ENCODE results near the gene DVL1. TPM values are rescaled to one million over a fixed set of nuclear protein-coding genes. Genes with fewer than 3 reads are reported as not detected.

Gene DVL1
- total and polyA plus RNA-seq, 5 experiments from 2014 or later: 0.99 to 53.3 (median 2.0) TPM

DNA sequence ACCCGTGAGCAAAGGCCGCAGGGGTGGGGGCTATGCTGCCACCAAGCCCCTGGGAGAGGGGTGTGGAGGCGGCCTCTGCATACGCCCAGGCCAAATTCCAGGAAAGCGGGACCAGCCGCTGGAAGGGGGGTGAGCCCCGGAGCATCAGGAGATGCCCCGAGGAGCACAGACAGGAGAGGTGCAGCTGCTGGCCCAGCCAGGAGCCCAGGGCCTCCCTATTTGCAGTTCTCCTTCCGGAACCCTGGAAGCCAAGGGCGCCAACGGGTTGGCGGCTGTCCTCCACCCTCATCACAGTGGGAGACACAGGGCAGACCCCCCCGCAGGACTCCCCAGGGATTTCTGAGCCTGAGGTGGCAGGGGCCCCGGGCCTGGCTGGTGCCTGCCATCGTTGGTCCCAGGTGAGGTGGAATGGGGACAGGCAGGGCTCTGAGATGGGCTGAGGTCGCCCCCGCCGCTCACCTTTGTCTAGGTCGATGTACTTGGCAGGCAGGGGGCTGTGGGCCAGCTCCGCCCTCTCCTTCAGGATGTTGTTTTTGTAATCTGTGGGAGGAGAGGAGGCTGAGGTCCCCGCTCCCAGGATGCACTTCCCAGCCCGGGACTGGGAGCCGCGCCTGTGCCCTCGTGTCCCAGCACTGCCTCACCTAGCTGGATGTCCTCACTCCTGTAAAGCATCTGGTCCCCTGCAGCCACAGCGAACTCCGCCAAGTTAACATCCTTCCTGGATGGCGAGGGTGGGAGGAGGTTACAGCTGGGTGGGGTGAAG is 4.4 kb upstream of the DVL1 start:
- POLR2A ChIA-PET: interaction anchor here (1.0 to 7.4 kb wide), 4 partner anchors 12 to 54 kb away, joined by 3 to 105 read pairs (median 6); partner anchors contain the start of gene AURKAIP1
- H3K36me3 Mint-ChIP-seq: no peaks in the 10 kb centered on the region
- H3K4me1 Mint-ChIP-seq: peaks cover 11 to 34% (median 28%) of the 10 kb centered on the region in 4 donors
- H3K27me3 Mint-ChIP-seq: peaks cover 0 to 13% (median 0%) of the 10 kb centered on the region in 5 donors
- no peak for ATAC-seq
- H3K27ac Mint-ChIP-seq: peak overlapping the region in 4 of 10 donors; percentile 32 to 86 (median 66)
- peak overlapping the region in 9 of 10 donors; percentile 29 to 83 (median 60) for H3K4me3 Mint-ChIP-seq
- no peaks in the 10 kb centered on the region for H3K9me3 Mint-ChIP-seq
- DNase-seq: peak in 1 of 10 donors; percentile 27

DNA sequence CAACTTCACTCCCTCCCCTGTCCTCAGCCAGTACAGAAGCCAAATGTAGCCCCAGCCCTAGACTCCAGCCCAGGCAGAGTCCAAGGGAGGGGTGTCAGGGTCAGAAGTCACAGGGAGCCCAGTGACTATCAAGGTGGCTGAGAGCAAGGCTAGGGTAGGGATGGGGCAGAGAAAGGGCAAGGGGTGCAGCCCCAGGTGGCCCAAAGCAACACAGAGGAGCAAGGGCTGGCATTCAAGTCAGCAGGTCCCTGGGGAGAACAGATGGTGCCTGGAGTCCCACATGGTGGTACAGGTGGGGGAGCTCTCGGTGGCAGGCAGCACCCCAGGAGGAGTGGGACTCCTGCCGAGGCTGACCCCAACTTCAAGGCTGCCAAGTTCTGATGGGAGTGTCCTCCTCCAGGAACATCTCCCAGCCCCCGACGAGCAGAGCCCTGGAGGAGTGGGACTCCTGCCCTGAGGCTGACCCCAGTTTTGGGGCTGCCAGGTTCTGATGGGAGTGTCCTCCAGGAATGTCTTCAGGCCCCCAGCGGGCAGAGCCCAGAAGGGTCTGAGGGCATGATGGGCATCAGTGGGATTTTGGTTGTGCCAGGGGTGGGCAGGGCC is 3.7 kb upstream of the DVL1 start:
- Mint-ChIP-seq H3K4me1 (peaks cover 11 to 31% (median 25%) of the 10 kb centered on the region in 4 donors), H3K9me3 (no peaks in the 10 kb centered on the region), H3K36me3 (no peaks in the 10 kb centered on the region), H3K27ac (peak overlapping the region in 9 of 10 donors; percentile 17 to 93 (median 66)), H3K27me3 (peaks cover 0 to 13% (median 0%) of the 10 kb centered on the region in 5 donors), H3K4me3 (peak overlapping the region; percentile 25 to 85 (median 70))
- DNase-seq (no peak), ATAC-seq (no peak)
- POLR2A ChIA-PET: interaction anchor here (0.6 to 7.4 kb wide), 3 partner anchors 19 to 339 kb away, joined by 3 to 105 read pairs (median 3); partner anchors contain the start of gene AURKAIP1

DNA sequence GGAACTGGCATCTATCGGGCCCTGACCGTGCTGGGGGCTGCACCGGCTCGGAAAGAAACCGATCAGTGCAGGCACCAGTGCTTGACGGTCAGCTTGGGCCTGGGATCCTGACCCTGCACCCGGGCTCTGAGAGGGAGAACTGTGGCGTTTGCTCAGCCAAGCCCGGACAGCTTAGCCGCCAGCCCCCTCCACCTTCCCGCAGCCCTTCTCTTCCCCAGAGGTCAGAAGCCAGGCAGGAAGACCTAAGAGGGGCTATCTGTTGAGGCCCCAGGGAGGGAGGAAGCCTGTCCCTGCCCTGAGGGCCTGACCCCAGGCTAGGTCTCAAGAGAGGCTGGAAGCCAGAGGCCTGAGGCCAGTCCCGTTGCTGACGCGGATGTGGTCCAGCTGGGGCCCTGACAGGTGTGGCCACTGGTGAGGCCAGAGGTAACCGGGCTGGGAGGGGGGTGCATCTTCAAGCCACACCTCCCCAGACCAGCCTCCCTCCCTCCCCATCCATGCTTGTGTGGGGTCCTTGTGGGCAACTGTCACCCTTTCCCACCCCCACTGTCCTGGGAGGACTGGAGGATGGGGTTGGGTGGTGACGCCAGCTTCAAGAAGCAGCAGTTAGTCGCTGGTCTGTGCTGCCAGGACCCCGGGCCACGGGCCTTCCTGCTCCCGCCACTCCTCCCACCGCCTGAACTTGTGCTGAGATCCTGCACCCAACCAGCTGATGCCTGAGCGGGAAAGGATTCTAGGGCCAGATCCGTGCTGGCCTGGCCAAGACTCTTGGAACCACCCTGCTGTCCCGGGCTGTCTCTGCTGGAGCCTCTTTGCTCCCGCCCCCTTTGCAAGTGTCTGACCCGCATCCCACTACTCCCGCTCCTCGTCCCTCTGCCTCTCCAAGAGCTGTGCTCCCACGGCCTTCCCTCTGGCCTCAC is 2.6 kb upstream of the DVL1 start:
- POLR2A ChIA-PET: interaction anchor here (0.7 to 7.4 kb wide), 3 partner anchors 20 to 338 kb away, joined by 3 to 105 read pairs (median 3); partner anchors contain the start of genes AURKAIP1 and CCNL2
- peak overlapping the region in 9 of 10 donors; percentile 35 to 93 (median 79) for H3K27ac Mint-ChIP-seq
- DNase-seq (no peak), ATAC-seq (no peak)
- H3K27me3 Mint-ChIP-seq: peaks cover 0 to 10% (median 0%) of the 10 kb centered on the region in 5 donors
- H3K4me3 Mint-ChIP-seq: peak overlapping the region; percentile 47 to 85 (median 70)
- H3K9me3 Mint-ChIP-seq: no peaks in the 10 kb centered on the region
- peaks cover 17 to 37% (median 32%) of the 10 kb centered on the region in 4 donors for H3K4me1 Mint-ChIP-seq
- no peaks in the 10 kb centered on the region for H3K36me3 Mint-ChIP-seq

DNA sequence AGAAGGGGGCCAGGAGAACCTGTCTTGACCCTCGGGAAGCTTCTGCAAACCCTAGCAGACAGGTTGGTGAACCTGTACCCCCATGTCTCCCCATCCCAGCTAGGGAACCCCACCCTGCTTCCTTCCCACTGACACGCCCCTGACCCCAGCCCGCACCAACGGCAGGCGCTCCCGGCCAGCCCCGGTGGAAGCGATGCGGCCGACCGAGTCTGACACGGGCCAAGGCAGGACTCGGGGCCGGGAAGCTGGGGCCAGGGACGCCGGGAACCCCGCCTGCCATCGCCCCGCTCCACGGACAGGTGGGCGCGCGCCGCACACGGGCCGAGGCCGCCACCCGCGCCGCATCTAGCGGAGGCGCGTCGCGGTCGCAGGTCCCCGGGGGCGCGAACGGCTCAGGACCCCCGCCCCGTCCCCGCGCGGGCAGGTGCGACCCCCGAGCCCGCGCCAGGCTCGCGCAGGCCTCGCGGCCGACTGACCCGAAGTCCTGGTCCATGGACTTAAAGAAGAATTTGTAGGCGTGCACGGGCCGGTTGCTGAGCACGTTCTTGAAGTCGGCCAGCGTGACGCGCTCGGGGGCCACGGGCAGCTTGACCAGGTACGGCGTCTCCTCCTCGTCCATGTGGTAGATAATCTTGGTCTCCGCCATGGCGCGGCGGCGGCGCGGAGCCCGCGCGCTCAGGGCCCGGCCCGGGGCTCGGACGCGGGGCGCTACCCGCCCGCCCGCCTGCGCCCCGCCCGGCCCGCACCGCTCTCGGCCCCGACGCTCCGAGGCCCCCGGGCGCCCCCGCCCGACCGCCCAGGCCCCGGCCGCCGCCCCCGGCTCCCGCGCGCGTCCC is 580 bp downstream of the DVL1 start:
- no peaks in the 10 kb centered on the region for H3K36me3 Mint-ChIP-seq
- peaks cover 18 to 36% (median 30%) of the 10 kb centered on the region in 4 donors for H3K4me1 Mint-ChIP-seq
- DNase-seq (no peak), ATAC-seq (peak; percentile 29 to 45)
- POLR2A ChIA-PET: interaction anchor here (0.6 to 3.2 kb wide), 13 partner anchors 10 to 267 kb away, joined by 3 to 19 read pairs (median 7); partner anchors contain the start of genes AURKAIP1, CCNL2, CPTP and INTS11
- H3K9me3 Mint-ChIP-seq: no peaks in the 10 kb centered on the region
- peak overlapping the region in 9 of 10 donors; percentile 9 to 90 (median 71) for H3K27ac Mint-ChIP-seq
- peaks cover 0 to 9% (median 0%) of the 10 kb centered on the region in 5 donors for H3K27me3 Mint-ChIP-seq
- H3K4me3 Mint-ChIP-seq: peak overlapping the region; percentile 55 to 88 (median 74)

DNA sequence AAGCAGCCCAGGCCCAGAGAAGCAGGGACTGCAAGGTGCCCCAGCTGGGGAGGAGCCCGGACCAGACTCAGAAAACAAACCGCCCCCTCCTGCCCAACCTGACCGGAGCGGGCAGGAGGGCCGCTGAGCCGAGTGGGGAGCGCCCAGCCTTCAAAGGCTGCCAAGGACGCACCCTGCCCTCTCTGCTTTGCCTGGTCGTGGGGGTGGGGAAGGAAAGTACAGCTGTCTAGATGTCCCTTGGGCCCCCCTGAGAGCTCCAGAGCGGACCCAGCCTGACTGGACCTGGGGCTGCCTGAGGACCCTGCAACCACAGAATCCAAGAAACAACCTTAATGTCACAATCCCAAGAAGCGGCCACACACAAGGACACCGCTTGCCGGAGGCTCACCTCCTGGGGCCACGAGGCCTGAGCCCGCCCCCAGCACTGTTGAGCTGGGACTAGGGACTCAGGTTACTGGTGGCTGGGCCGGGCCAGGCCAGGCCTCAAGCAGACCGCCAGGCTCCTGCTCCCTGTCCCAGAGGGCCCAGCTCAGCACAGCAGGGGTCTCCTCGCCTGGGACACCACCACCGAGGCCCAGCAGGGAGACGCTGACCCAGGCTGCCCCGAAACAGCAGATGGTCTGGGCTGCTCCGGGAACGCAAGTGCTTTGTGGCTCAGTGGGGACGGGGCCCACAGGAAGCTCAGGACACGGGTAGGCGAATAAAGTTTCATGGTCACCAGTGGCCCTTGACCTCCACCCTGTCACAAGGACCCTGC is 1.4 kb downstream of the DVL1 start:
- DNase-seq (no peak), ATAC-seq (no peak)
- Mint-ChIP-seq H3K9me3 (no peaks in the 10 kb centered on the region), H3K27me3 (peaks cover 0 to 6% (median 0%) of the 10 kb centered on the region in 5 donors), H3K36me3 (no peaks in the 10 kb centered on the region), H3K27ac (peak overlapping the region; percentile 9 to 90 (median 70)), H3K4me1 (peaks cover 16 to 30% (median 24%) of the 10 kb centered on the region in 4 donors), H3K4me3 (peak overlapping the region; percentile 46 to 88 (median 74))
- POLR2A ChIA-PET: interaction anchor here (0.6 to 3.2 kb wide), 15 partner anchors 10 to 267 kb away, joined by 3 to 19 read pairs (median 6); partner anchors contain the start of genes AURKAIP1, CCNL2, CPTP and INTS11

DNA sequence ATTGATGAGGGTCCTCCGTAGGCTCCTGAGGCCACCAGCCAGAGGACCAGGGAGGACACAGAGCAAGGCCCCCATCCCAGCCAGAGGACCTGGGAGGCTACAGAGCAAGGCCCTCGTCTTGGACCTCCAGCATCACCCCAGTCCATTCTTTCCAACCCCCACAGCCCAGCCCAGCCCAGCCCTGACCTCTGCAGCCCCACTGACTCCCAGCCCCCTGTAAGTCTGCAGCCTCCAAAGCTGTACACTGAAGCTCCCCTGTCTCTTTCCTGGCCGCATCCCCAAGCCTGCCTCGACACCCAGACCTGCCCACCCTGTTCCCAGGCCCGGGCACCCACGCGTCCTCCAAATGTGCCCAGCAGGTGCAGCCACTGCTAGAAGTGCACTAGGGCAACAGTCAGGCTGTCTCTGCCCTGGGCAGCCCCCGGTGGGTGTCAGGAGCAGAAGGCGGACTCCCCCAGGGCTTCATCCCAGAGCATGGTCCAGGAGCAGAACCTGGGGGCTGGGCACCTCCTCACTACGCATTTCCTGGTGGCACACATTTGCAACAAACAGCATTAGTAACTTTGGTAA is 2.1 kb downstream of the DVL1 start:
- no peaks in the 10 kb centered on the region for H3K36me3 Mint-ChIP-seq
- H3K4me3 Mint-ChIP-seq: peak overlapping the region; percentile 22 to 82 (median 70)
- ATAC-seq: no peak
- POLR2A ChIA-PET: interaction anchor here (1.0 to 3.2 kb wide), 10 partner anchors 9 to 73 kb away, joined by 3 to 19 read pairs (median 8); partner anchors contain the start of genes AURKAIP1, CCNL2, MRPL20 and MXRA8
- no peak for DNase-seq
- H3K9me3 Mint-ChIP-seq: no peaks in the 10 kb centered on the region
- peaks cover 10 to 23% (median 16%) of the 10 kb centered on the region in 4 donors for H3K4me1 Mint-ChIP-seq
- H3K27me3 Mint-ChIP-seq: no peaks in the 10 kb centered on the region
- peak overlapping the region in 7 of 10 donors; percentile 5 to 79 (median 43) for H3K27ac Mint-ChIP-seq

DNA sequence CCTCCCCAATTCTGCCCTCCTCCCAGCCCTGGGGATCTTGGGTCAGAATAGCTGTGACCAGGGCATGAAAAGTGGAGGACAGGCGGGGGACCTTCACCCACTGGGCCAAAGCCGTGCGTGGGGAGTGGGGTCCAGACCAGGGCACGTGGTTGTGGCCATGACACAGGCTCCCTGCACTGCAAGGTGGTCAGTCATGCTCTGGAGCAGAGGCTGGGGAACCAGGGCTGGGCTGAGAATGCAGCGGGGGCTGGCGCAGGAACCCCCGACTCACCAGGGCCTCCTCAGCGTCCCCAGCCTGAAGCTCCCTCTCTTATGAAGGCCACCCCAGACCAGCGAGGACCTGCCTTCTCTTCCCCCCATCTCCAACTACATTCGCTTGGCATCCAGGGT is 2.7 kb downstream of the DVL1 start:
- ATAC-seq: no peak
- Mint-ChIP-seq H3K27me3 (no peaks in the 10 kb centered on the region), H3K4me1 (peaks cover 9 to 19% (median 15%) of the 10 kb centered on the region in 4 donors), H3K4me3 (peak overlapping the region in 3 of 10 donors; percentile 10 to 79 (median 70)), H3K36me3 (no peaks in the 10 kb centered on the region), H3K27ac (peak overlapping the region in 1 of 10 donors; percentile 51), H3K9me3 (no peaks in the 10 kb centered on the region)
- POLR2A ChIA-PET: interaction anchor here (1.0 to 3.2 kb wide), 3 partner anchors 9 to 26 kb away, joined by 3 to 19 read pairs (median 4); no protein-coding TSS in a partner anchor
- DNase-seq: no peak

DNA sequence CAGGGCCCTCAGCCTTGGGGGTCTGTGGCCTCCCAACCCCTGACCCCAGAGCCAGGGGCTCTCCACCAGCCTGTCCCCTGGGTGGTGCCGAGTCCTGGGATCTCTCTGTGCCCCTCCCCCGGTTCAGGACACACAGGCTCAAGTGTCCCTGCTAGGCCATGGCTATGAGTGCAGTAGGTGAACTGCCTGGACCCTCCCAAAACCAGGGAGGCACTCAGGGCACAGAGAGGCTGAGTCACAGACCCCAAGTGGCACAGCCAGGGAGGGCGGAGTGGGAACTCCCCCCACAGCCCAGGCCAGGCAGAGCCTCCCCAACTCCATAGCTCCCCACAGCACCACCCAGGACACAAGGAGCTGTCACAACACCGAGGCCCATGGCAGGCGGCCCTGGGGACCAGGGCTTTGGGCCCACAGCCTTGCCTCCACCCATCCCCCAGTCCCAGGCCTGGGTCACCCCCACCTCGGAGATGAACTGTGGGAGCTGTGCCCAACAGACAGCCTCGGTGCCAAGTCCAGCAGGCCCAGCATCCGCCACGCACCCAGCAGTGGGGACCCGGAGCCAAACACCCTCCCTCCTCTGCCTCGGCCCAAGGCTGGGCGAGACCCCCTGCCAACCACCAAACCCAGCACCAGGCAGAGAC is 3.2 kb downstream of the DVL1 start:
- Mint-ChIP-seq H3K27ac (peak overlapping the region in 3 of 10 donors; percentile 25 to 51 (median 47)), H3K4me3 (no peak overlapping the region), H3K27me3 (no peaks in the 10 kb centered on the region), H3K4me1 (peaks cover 9 to 19% (median 15%) of the 10 kb centered on the region in 4 donors), H3K9me3 (no peaks in the 10 kb centered on the region), H3K36me3 (no peaks in the 10 kb centered on the region)
- no peak for DNase-seq
- POLR2A ChIA-PET: interaction anchor here (1.3 to 3.2 kb wide), 2 partner anchors 8 to 26 kb away, joined by 4 to 19 read pairs; no protein-coding TSS in a partner anchor
- no peak for ATAC-seq

DNA sequence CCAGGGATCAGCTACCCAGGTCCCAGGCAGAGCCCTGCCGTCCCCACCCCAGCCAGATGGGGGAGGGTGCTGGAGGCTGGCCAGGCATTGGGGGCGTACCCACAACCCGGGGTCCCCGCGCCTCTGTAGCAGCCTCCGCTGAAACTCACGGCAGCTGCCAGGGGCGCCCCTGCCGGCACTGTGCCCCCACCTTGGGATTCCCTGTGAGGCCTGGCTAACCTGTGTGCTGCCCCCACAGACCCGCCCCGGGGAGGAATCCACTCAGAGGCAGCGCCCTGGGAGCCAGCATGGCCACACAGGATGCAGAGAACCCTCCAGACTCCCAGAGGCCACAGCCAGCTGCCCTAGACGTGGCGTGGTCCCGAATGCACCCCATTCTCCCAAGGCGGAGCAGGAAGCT is 3.8 kb downstream of the DVL1 start:
- POLR2A ChIA-PET: no interaction called here
- Mint-ChIP-seq H3K4me3 (no peak overlapping the region), H3K36me3 (no peaks in the 10 kb centered on the region), H3K27me3 (no peaks in the 10 kb centered on the region), H3K27ac (no peak overlapping the region), H3K9me3 (no peaks in the 10 kb centered on the region), H3K4me1 (peaks cover 9 to 19% (median 15%) of the 10 kb centered on the region in 4 donors)
- no peak for DNase-seq
- no peak for ATAC-seq

Data from naive thymus-derived CD8-positive, alpha-beta T cell (primary cell).